HepG2 (cell line): ENCODE measurements around the gene SLC6A6. TPM values are rescaled to one million over a fixed set of nuclear protein-coding genes. Genes with fewer than 3 reads are reported as not detected.

Source experiments
- ATAC-seq: fragments of 200-7000 bp; cut with Tn5 transposase; 3 replicates; pipeline ENCODE4 v1.9.1; 2020; ENCODE audit warnings: mild to moderate bottlenecking, moderate library complexity
- BruUV-seq: library from RNA; stranded (reverse); fragments of 400-500 nt; replicated peaks from 2 replicates; lab custom pipeline; 2021; lab: Mats Ljungman, UMichigan
- CTCF ChIA-PET: fragments of 300-600 bp; formaldehyde crosslinking; extraction: SDS; loops from one replicate; lab custom pipeline; 2021; ENCODE audit warnings: low total read pairs, inconsistent platforms, low intra/inter-chr PET ratio; lab: Yijun Ruan, JAX
- POLR2A ChIA-PET: fragments of 350-600 bp; sonication (Branson Sonifier 250); formaldehyde crosslinking; loops from one replicate; lab custom pipeline; 2020; ENCODE audit warnings: antibody characterized with exemption, inconsistent platforms; lab: Yijun Ruan, JAX
- DNase-seq: peaks from one replicate; pipeline ENCODE4 v3.0.0-alpha.2; 2015; ENCODE audit warnings: low spot score
- FAIRE-seq: peaks from 3 replicates; lab custom pipeline; 2011; peaks lifted over from hg19 to GRCh38; lab: Jason Lieb, UNC
- H2AFZ ChIP-seq: one replicate; pipeline ENCODE4 v1.6.1; 2011; ENCODE audit warnings: low read length, inconsistent platforms
- H3K27ac ChIP-seq: fragments of 300-600 bp; 3 replicates; pipeline ENCODE4 v1.8.0; 2011; ENCODE audit warnings: mixed run types, mild to moderate bottlenecking, mixed read lengths, low read length, inconsistent platforms; ENCODE audit not compliant: insufficient read depth; ENCODE audit errors: extremely low read length
- H3K27me3 ChIP-seq, 2 experiments: fragments of 200-600 bp in 1 of 2; 2 replicates in 1 of 2; 3 replicates in 1 of 2; pipeline versions ENCODE4 v1.6.0 to v1.8.0; 2011; ENCODE audit warnings: low read length in 2 of 2, mild to moderate bottlenecking in 2 of 2, moderate library complexity in 2 of 2, inconsistent platforms in 1 of 2; ENCODE audit not compliant: insufficient read depth in 2 of 2, control insufficient read depth in 1 of 2
- H3K36me3 ChIP-seq, 2 experiments: fragments of 200-600 bp in 1 of 2; replicated peaks in 1 of 2; 2 replicates in 1 of 2; 3 replicates in 1 of 2; pipeline versions ENCODE4 v1.5.1 to v1.8.0; 2011; ENCODE audit warnings: low read length in 2 of 2, inconsistent platforms in 1 of 2; ENCODE audit not compliant: insufficient read depth in 2 of 2, control insufficient read depth in 1 of 2
- H3K4me1 ChIP-seq: 2 replicates; pipeline ENCODE4 v1.5.1; 2012; ENCODE audit warnings: low read length, inconsistent platforms; ENCODE audit not compliant: insufficient read depth
- H3K4me2 ChIP-seq: 2 replicates; pipeline ENCODE4 v1.6.0; 2011; ENCODE audit warnings: low read depth, low read length, inconsistent platforms
- H3K4me3 ChIP-seq, 3 experiments: fragments of 200-600 bp in 1 of 3; sonication (generic), shearing (Covaris generic) in 1 of 3; replicated peaks in 1 of 3; 2 replicates each; pipeline ENCODE4 v1.5.1; 2011 to 2016; ENCODE audit warnings: low read length in 3 of 3, inconsistent platforms in 2 of 3, low read depth in 2 of 3, mild to moderate bottlenecking in 2 of 3, control low read depth in 1 of 3, mixed read lengths in 1 of 3; ENCODE audit not compliant: insufficient read depth in 1 of 3
- H3K79me2 ChIP-seq: one replicate; pipeline ENCODE4 v1.6.1; 2011; ENCODE audit warnings: low read length, inconsistent platforms; ENCODE audit not compliant: insufficient read depth
- H3K9ac ChIP-seq: 2 replicates; pipeline ENCODE4 v1.6.0; 2011; ENCODE audit warnings: mild to moderate bottlenecking, low read depth, low read length, inconsistent platforms; ENCODE audit not compliant: insufficient read depth
- H3K9me3 ChIP-seq: 2 replicates; pipeline ENCODE4 v1.5.1; 2012; ENCODE audit warnings: mild to moderate bottlenecking, low read length
- H4K20me1 ChIP-seq: 2 replicates; pipeline ENCODE4 v1.6.0; 2011; ENCODE audit warnings: inconsistent platforms, mild to moderate bottlenecking, low read length, moderate library complexity; ENCODE audit not compliant: insufficient read depth
- ARID2 ChIP-seq: sonication (generic); formaldehyde crosslinking; IDR thresholded peaks from 2 replicates; pipeline ENCODE4 v1.8.1; 2022; ENCODE audit warnings: mild to moderate bottlenecking, missing genetic modification reagents, borderline replicate concordance
- GATAD2A ChIP-seq: IDR thresholded peaks from 2 replicates; pipeline ENCODE4 v1.6.1; 2016
- GPN1 ChIP-seq: sonication (generic); formaldehyde crosslinking; IDR thresholded peaks from 2 replicates; pipeline ENCODE4 v1.5.1; 2020; ENCODE audit warnings: missing genetic modification reagents, borderline replicate concordance
- MAFG ChIP-seq: sonication (generic); formaldehyde crosslinking; IDR thresholded peaks from 2 replicates; pipeline ENCODE4 v1.5.1; 2020; ENCODE audit warnings: mild to moderate bottlenecking, missing genetic modification reagents
- SAFB2 ChIP-seq: sonication (generic); formaldehyde crosslinking; IDR thresholded peaks from 2 replicates; pipeline ENCODE4 v1.5.1; 2020; ENCODE audit warnings: missing genetic modification reagents, low read depth, mild to moderate bottlenecking, borderline replicate concordance
- SAP130 ChIP-seq: IDR thresholded peaks from 2 replicates; pipeline ENCODE4 v1.6.1; 2016; ENCODE audit warnings: low read depth
- SPEN ChIP-seq: sonication (generic); formaldehyde crosslinking; IDR thresholded peaks from 2 replicates; pipeline ENCODE4 v1.5.1; 2020; ENCODE audit warnings: low read depth, mild to moderate bottlenecking, missing genetic modification reagents
- TGIF2 ChIP-seq: IDR thresholded peaks from 2 replicates; pipeline ENCODE4 v1.6.1; 2016; ENCODE audit warnings: control low read depth, missing compliant biosample characterization
- ZMYM3 ChIP-seq: sonication (generic); formaldehyde crosslinking; IDR thresholded peaks from 2 replicates; pipeline ENCODE4 v1.5.1; 2020; ENCODE audit warnings: mild to moderate bottlenecking, missing genetic modification reagents
- ZNF343 ChIP-seq: sonication (generic); formaldehyde crosslinking; IDR thresholded peaks from 2 replicates; pipeline ENCODE4 v1.4.0; 2020; ENCODE audit warnings: mild to moderate bottlenecking, missing genetic modification reagents
- ZNF629 ChIP-seq: sonication (generic); formaldehyde crosslinking; conservative IDR thresholded peaks from 2 replicates; pipeline ENCODE4 v1.5.0; 2020; ENCODE audit warnings: missing genetic modification reagents
- ZNF782 ChIP-seq: sonication (generic); formaldehyde crosslinking; IDR thresholded peaks from 2 replicates; pipeline ENCODE4 v1.4.0; 2020; ENCODE audit warnings: missing genetic modification reagents, mild to moderate bottlenecking, borderline replicate concordance
- WGBS: methylation state at CpG from one replicate; pipeline ENCODE4 v1.1.6; 2017; ENCODE audit warnings: low lambda C conversion rate; 5-methylcytosine and 5-hydroxymethylcytosine counted together
- in situ Hi-C: cut with HindIII; loops from 2 replicates; pipeline ENCODE4 v1.10.0; 2017; ENCODE audit warnings: low pct_unique_long_range_greater_than_20kb; ENCODE audit not compliant: extremely low pct_ligation_motif_present
- intact Hi-C: fragments of 100-400 bp; cut with micrococcal nuclease; formaldehyde crosslinking; loops from one replicate; pipeline ENCODE4 v1.10.0; 2022; ENCODE audit not compliant: unreplicated experiment
- polyA plus RNA-seq, 8 experiments: library from polyadenylated mRNA; depleted of rRNA in 3 of 8; stranded (reverse) in 7 of 8; unstranded in 1 of 8; fragments of >200 nt; fragmentation: Illumina TruSeq in 4 of 8; extraction: Trizol in 4 of 8; gene quantifications; 2 replicates each; pipeline versions ENCODE4 v1.2.1 to v1.2.3, GENCODE V29; 2011 to 2016; ENCODE audit warnings: low read depth in 4 of 8, missing spikeins in 1 of 8, mixed read lengths in 1 of 8; ENCODE audit not compliant: insufficient read depth in 1 of 8
- total RNA-seq, 5 experiments: library from RNA; depleted of rRNA; stranded (reverse); fragments of >200 nt; fragmentation: Illumina TruSeq; extraction: Trizol; gene quantifications; 2 replicates each; pipeline ENCODE4 v1.2.3, GENCODE V29; 2016; ENCODE audit warnings: low read depth in 1 of 5
- TF ChIP-seq, protein P1 (sequence below): fragments of 450-650 bp; IDR thresholded peaks from 2 replicates; pipeline ENCODE4 v1.6.1; 2017

SLC6A6 gene
- total and polyA plus RNA-seq, 2 of the 13 experiments (the other 11 are each of a cell fraction or from before 2014, with no cell fraction given) = 14.1 to 20.7 TPM

DNA sequence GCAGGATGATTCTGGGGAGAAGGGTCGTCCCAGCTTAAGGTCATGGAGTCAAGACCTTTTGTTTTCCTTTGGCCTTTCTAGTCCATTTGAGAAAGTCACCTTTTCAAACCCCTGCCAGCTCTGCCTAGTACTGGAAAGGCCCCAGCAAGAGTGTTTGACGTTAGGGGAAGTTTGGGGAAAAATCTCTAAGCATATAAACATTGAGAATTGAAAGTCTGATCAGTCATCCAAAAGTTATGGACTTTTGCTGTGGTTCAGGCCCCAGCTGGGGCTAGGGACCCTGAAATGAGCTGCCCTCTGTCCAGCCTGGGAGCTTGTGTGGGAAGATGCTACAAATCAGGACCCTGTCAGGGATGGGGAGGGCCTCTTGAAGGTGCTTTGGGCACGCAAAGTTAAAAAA lies 21.6 kb downstream of the SLC6A6 start (continued):
- TF ChIP-seq ARID2 (CRISPR knock-in tag) (no peak), TGIF2 (no peak), SAP130 (no peak), GPN1 (no peak), GATAD2A (CRISPR knock-in tag) (no peak), SAFB2 (CRISPR knock-in tag) (no peak)
- TF ChIP-seq, protein P1, sequence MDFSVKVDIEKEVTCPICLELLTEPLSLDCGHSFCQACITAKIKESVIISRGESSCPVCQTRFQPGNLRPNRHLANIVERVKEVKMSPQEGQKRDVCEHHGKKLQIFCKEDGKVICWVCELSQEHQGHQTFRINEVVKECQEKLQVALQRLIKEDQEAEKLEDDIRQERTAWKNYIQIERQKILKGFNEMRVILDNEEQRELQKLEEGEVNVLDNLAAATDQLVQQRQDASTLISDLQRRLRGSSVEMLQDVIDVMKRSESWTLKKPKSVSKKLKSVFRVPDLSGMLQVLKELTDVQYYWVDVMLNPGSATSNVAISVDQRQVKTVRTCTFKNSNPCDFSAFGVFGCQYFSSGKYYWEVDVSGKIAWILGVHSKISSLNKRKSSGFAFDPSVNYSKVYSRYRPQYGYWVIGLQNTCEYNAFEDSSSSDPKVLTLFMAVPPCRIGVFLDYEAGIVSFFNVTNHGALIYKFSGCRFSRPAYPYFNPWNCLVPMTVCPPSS = no peak

GRCh38 chr3:14424711-14425580 lies 22.5 kb downstream of the SLC6A6 start:
- Histone ChIP-seq H3K27ac (no peak overlapping the region), H3K9ac (no peak overlapping the region), H3K36me3 (peaks cover 0 to 9% of the 10 kb centered on the region in 2 experiments; a peak in 1 of 5 replicates), H3K79me2 (peaks cover 2% of the 10 kb centered on the region), H3K9me3 (no peaks in the 10 kb centered on the region), H4K20me1 (no peaks in the 10 kb centered on the region), H3K27me3 (no peaks in the 10 kb centered on the region), H2AFZ (no peak overlapping the region), H3K4me2 (no peak overlapping the region), H3K4me1 (peaks cover 44% of the 10 kb centered on the region)
- intact Hi-C loops (no loop called here), in situ Hi-C loops (no loop called here)
- CTCF ChIA-PET = no interaction called here
- WGBS = 94% methylated on average over 13 of the region's 23 CpGs
- BruUV-seq = no TSS peak
- DNase-seq = no peak
- FAIRE-seq = no peak
- ATAC-seq = no peak
- TF ChIP-seq SPEN (no peak), MAFG (CRISPR knock-in tag) (no peak), ZMYM3 (CRISPR knock-in tag) (0 out of 2 replicates have a peak, but pooled peaks have one; percentile 16), ZNF782 (CRISPR knock-in tag) (no peak), ZNF629 (CRISPR knock-in tag) (peak; percentile 85), ZNF343 (CRISPR knock-in tag) (no peak)
- TF ChIP-seq, all 625 proteins: peak for 2
- POLR2A ChIA-PET = no interaction called here
- no peak overlapping the region for H3K4me3 ChIP-seq
